H1 (cell line): ENCODE measurements around the gene OR51B5. TPM values are rescaled to one million over a fixed set of nuclear protein-coding genes. Genes with fewer than 3 reads are reported as not detected.

Experiments
- CTCF ChIA-PET: fragments of 300-600 bp; sonication (Branson Sonifier 250); formaldehyde crosslinking; loops from one replicate; lab custom pipeline; 2021; ENCODE audit not compliant: partially characterized antibody; lab: Charles Lee
- POLR2A ChIA-PET: fragments of 300-600 bp; sonication (Branson Sonifier 250); formaldehyde crosslinking; loops from one replicate; lab custom pipeline; 2021; ENCODE audit warnings: inconsistent platforms; ENCODE audit not compliant: partially characterized antibody; lab: Charles Lee
- DNase-seq, 2 experiments: peaks; one replicate each; pipeline versions ENCODE4 v3.0.0 to v3.0.0-alpha.2; 2010 to 2022; ENCODE audit warnings: low spot score in 2 of 2, low read depth in 1 of 2, mixed read lengths in 1 of 2
- FAIRE-seq: peaks from 2 replicates; lab custom pipeline; 2011; peaks lifted over from hg19 to GRCh38; lab: Jason Lieb, UNC
- H2AFZ ChIP-seq: 2 replicates; pipeline ENCODE4 v1.8.1; 2012; ENCODE audit warnings: low read length, inconsistent platforms
- H2AK5ac ChIP-seq: 2 replicates; pipeline ENCODE4 v1.6.1; 2013; ENCODE audit warnings: low read depth, low read length
- H2BK120ac ChIP-seq: replicated peaks from 2 replicates; pipeline ENCODE3; 2013; ENCODE audit warnings: low read depth, low read length, inconsistent platforms
- H2BK12ac ChIP-seq: 2 replicates; pipeline ENCODE4 v1.6.1; 2013; ENCODE audit warnings: low read depth, low read length
- H2BK15ac ChIP-seq: 2 replicates; pipeline ENCODE4 v1.6.1; 2013; ENCODE audit warnings: low read length
- H2BK20ac ChIP-seq: 2 replicates; pipeline ENCODE4 v1.6.1; 2013; ENCODE audit warnings: low read length
- H2BK5ac ChIP-seq: 2 replicates; pipeline ENCODE4 v1.6.1; 2013; ENCODE audit warnings: low read depth, low read length
- H3K14ac ChIP-seq: 2 replicates; pipeline ENCODE4 v1.6.1; 2013; ENCODE audit warnings: inconsistent platforms; ENCODE audit not compliant: insufficient read length
- H3K18ac ChIP-seq: 2 replicates; pipeline ENCODE4 v1.6.1; 2013; ENCODE audit warnings: low read length; ENCODE audit errors: extremely low read depth
- H3K23ac ChIP-seq: 2 replicates; pipeline ENCODE4 v1.6.1; 2013; ENCODE audit warnings: inconsistent platforms; ENCODE audit not compliant: insufficient read length
- H3K23me2 ChIP-seq: 2 replicates; pipeline ENCODE4 v1.6.1; 2013; ENCODE audit warnings: low read depth, low read length
- H3K27ac ChIP-seq: 2 replicates; pipeline ENCODE4 v1.6.1; 2011; ENCODE audit warnings: low read depth, low read length, inconsistent platforms
- H3K27me3 ChIP-seq, 4 experiments: replicated peaks in 1 of 4; 1 replicate in 1 of 4; 2 replicates in 3 of 4; pipeline versions ENCODE4 v1.6.1 to v1.8.1; 2011 to 2013; ENCODE audit warnings: low read length in 3 of 4, mild to moderate bottlenecking in 3 of 4, inconsistent platforms in 2 of 4, mixed read lengths in 2 of 4, moderate library complexity in 1 of 4; ENCODE audit not compliant: control insufficient read depth in 3 of 4, insufficient read depth in 3 of 4; ENCODE audit errors: extremely low read depth in 1 of 4
- H3K36me3 ChIP-seq, 4 experiments: 2 replicates each; pipeline versions ENCODE4 v1.6.1 to v1.8.1; 2011 to 2013; ENCODE audit warnings: mild to moderate bottlenecking in 4 of 4, low read length in 3 of 4, moderate library complexity in 2 of 4, control low read depth in 1 of 4, inconsistent platforms in 1 of 4; ENCODE audit not compliant: insufficient read depth in 4 of 4, control insufficient read depth in 2 of 4
- H3K4ac ChIP-seq: replicated peaks from 2 replicates; pipeline ENCODE3; 2013; ENCODE audit warnings: low read length, low read depth, mixed read lengths, inconsistent platforms; ENCODE audit not compliant: insufficient read length
- H3K4me1 ChIP-seq, 4 experiments: replicated peaks in 1 of 4; 1 replicate in 1 of 4; 2 replicates in 3 of 4; pipeline versions ENCODE4 v1.6.1 to v1.8.1; 2011 to 2013; ENCODE audit warnings: low read length in 3 of 4, inconsistent platforms in 2 of 4, mixed read lengths in 1 of 4; ENCODE audit not compliant: insufficient read depth in 4 of 4, control insufficient read depth in 3 of 4
- H3K4me2 ChIP-seq, 2 experiments: 2 replicates each; pipeline versions ENCODE4 v1.6.1 to v1.8.1; 2011 to 2013; ENCODE audit warnings: low read depth in 2 of 2, low read length in 2 of 2, control low read depth in 1 of 2, inconsistent platforms in 1 of 2, mild to moderate bottlenecking in 1 of 2; ENCODE audit not compliant: insufficient read depth in 1 of 2
- H3K4me3 ChIP-seq, 4 experiments: fragments of 200-600, 300-600 bp in 1 of 4; sonication (generic), shearing (Covaris generic), sonication (Bioruptor Twin) in 1 of 4; 2 replicates each; pipeline versions ENCODE4 v1.5.1 to v1.8.1; 2011 to 2016; ENCODE audit warnings: low read length in 4 of 4, low read depth in 3 of 4, control low read depth in 2 of 4, inconsistent platforms in 2 of 4, mild to moderate bottlenecking in 2 of 4, mixed read lengths in 1 of 4, moderate library complexity in 1 of 4; ENCODE audit not compliant: insufficient read depth in 2 of 4; ENCODE audit errors: extremely low read depth in 1 of 4
- H3K56ac ChIP-seq: replicated peaks from 2 replicates; pipeline ENCODE3; 2013; ENCODE audit warnings: low read depth, mild to moderate bottlenecking, mixed read lengths, low read length, inconsistent platforms; ENCODE audit not compliant: insufficient read length
- H3K79me1 ChIP-seq: 2 replicates; pipeline ENCODE4 v1.6.1; 2013; ENCODE audit warnings: low read depth, low read length, control low read depth
- H3K79me2 ChIP-seq, 2 experiments: 2 replicates each; pipeline versions ENCODE4 v1.6.1 to v1.8.1; 2012 to 2013; ENCODE audit warnings: low read length in 2 of 2, mild to moderate bottlenecking in 2 of 2, inconsistent platforms in 1 of 2; ENCODE audit not compliant: insufficient read depth in 2 of 2, control insufficient read depth in 1 of 2
- H3K9ac ChIP-seq, 4 experiments: replicated peaks in 1 of 4; 1 replicate in 1 of 4; 2 replicates in 3 of 4; pipeline versions ENCODE4 v1.6.1 to v1.8.1; 2011 to 2013; ENCODE audit warnings: low read depth in 3 of 4, low read length in 3 of 4, control low read depth in 2 of 4, mild to moderate bottlenecking in 2 of 4, moderate library complexity in 2 of 4, inconsistent platforms in 1 of 4; ENCODE audit errors: extremely low read depth in 1 of 4
- H3K9me3 ChIP-seq, 2 experiments: 2 replicates each; pipeline versions ENCODE4 v1.6.1 to v1.8.1; 2012 to 2013; ENCODE audit warnings: mild to moderate bottlenecking in 2 of 2, moderate library complexity in 2 of 2, control low read depth in 1 of 2, inconsistent platforms in 1 of 2, low read depth in 1 of 2, low read length in 1 of 2, mixed read lengths in 1 of 2; ENCODE audit not compliant: insufficient read depth in 2 of 2
- H4K20me1 ChIP-seq, 2 experiments: replicated peaks in 1 of 2; 2 replicates each; pipeline versions ENCODE3 to v1.8.1; 2011 to 2013; ENCODE audit warnings: inconsistent platforms in 2 of 2, low read length in 2 of 2, mild to moderate bottlenecking in 1 of 2; ENCODE audit not compliant: insufficient read depth in 2 of 2, control insufficient read depth in 1 of 2
- H4K5ac ChIP-seq: 2 replicates; pipeline ENCODE4 v1.6.1; 2013; ENCODE audit warnings: low read length, low read depth, mixed read lengths, inconsistent platforms; ENCODE audit not compliant: insufficient read length
- H4K8ac ChIP-seq: 2 replicates; pipeline ENCODE4 v1.8.0; 2013; ENCODE audit warnings: mild to moderate bottlenecking, moderate library complexity, low read length, inconsistent platforms; ENCODE audit not compliant: insufficient read depth; ENCODE audit errors: extremely low read depth
- H4K91ac ChIP-seq: replicated peaks from 2 replicates; pipeline ENCODE3; 2013; ENCODE audit warnings: low read length, mixed read lengths, inconsistent platforms; ENCODE audit not compliant: insufficient read length
- ASH2L ChIP-seq: fragments of 200-600, 300-600 bp; sonication (generic); IDR thresholded peaks from one replicate; pipeline ENCODE4 v1.7.1; 2017; ENCODE audit warnings: low read length
- ATF2 ChIP-seq: IDR thresholded peaks from 2 replicates; pipeline ENCODE4 v1.6.1; 2012; ENCODE audit warnings: low read length, inconsistent platforms
- CEBPB ChIP-seq: IDR thresholded peaks from 2 replicates; pipeline ENCODE4 v1.6.1; 2012; ENCODE audit warnings: low read depth, low read length
- CHD1 ChIP-seq: IDR thresholded peaks from 2 replicates; pipeline ENCODE4 v1.6.1; 2012; ENCODE audit warnings: low read depth, low read length, improper control_type of control experiment
- CHD2 ChIP-seq: IDR thresholded peaks from 2 replicates; pipeline ENCODE4 v1.6.1; 2012; ENCODE audit warnings: low read length, improper control_type of control experiment
- CTBP2 ChIP-seq: IDR thresholded peaks from 2 replicates; pipeline ENCODE4 v1.7.0; 2011; ENCODE audit warnings: borderline replicate concordance, mild to moderate bottlenecking, moderate library complexity, mixed read lengths, low read length; ENCODE audit not compliant: insufficient read depth, insufficient read length
- HDAC2 ChIP-seq, 2 experiments: fragments of 300-600 bp in 1 of 2; sonication (generic) in 1 of 2; IDR thresholded peaks; 2 replicates each; pipeline ENCODE4 v1.6.1; 2011 to 2012; ENCODE audit warnings: low read depth in 2 of 2, low read length in 2 of 2, mild to moderate bottlenecking in 2 of 2, moderate library complexity in 2 of 2, borderline replicate concordance in 1 of 2, inconsistent platforms in 1 of 2
- JUND ChIP-seq: IDR thresholded peaks from 2 replicates; pipeline ENCODE4 v1.6.1; 2011; ENCODE audit warnings: mild to moderate bottlenecking, improper control_type of control experiment, low read length
- KDM4A ChIP-seq: IDR thresholded peaks from one replicate; pipeline ENCODE4 v1.7.1; 2012; ENCODE audit warnings: low read depth, mild to moderate bottlenecking, moderate library complexity, low read length, inconsistent platforms; ENCODE audit not compliant: severe bottlenecking
- RFX5 ChIP-seq: IDR thresholded peaks from 2 replicates; pipeline ENCODE4 v1.6.1; 2011; ENCODE audit warnings: low read depth, low read length, improper control_type of control experiment, borderline replicate concordance
- SIN3A ChIP-seq, 2 experiments: IDR thresholded peaks in 1 of 2; conservative IDR thresholded peaks in 1 of 2; 2 replicates each; pipeline ENCODE4 v1.6.1; 2011 to 2012; ENCODE audit warnings: low read length in 2 of 2, improper control_type of control experiment in 1 of 2, low read depth in 1 of 2, mild to moderate bottlenecking in 1 of 2
- SIRT6 ChIP-seq: IDR thresholded peaks from one replicate; pipeline ENCODE4 v1.7.1; 2012; ENCODE audit warnings: low read length, inconsistent platforms
- YY1 ChIP-seq: IDR thresholded peaks from 2 replicates; pipeline ENCODE4 v1.6.1; 2011; ENCODE audit warnings: low read depth, mild to moderate bottlenecking, low read length
- WGBS, 2 experiments: shearing (Covaris generic) in 1 of 2; methylation state at CpG; one replicate each; pipeline versions ENCODE4 v1.1.6 to v1.1.7; 2013 to 2015; ENCODE audit warnings: low lambda C conversion rate in 2 of 2, mixed read lengths in 2 of 2, inconsistent platforms in 1 of 2, low coverage in 1 of 2, missing lambda C conversion rate in 1 of 2; ENCODE audit not compliant: insufficient replicate concordance in 2 of 2, insufficient coverage in 1 of 2, insufficient read length in 1 of 2; ENCODE audit errors: extremely low coverage in 1 of 2, missing lambda C conversion rate in 1 of 2; 5-methylcytosine and 5-hydroxymethylcytosine counted together
- polyA plus RNA-seq, 7 experiments: library from polyadenylated mRNA; depleted of rRNA in 3 of 7; stranded (reverse) in 5 of 7; unstranded in 2 of 7; fragments of >200 nt in 5 of 7; fragments of 200-250 nt in 2 of 7; gene quantifications; 1 replicate in 5 of 7; 2 replicates in 1 of 7; 4 replicates in 1 of 7; pipeline versions ENCODE4 v1.2.1 to v1.2.3, GENCODE V29; 2011 to 2013; ENCODE audit warnings: missing spikeins in 2 of 7, mixed read lengths in 2 of 7
- total RNA-seq: library from RNA; stranded (reverse); fragmentation: NEBNext Ultra II Directional; extraction: Animal tissue kit (Norgen Biotek cat#: 25700); gene quantifications from 2 replicates; pipeline ENCODE4 v1.2.1, GENCODE V29; 2021

Gene OR51B5
- total and polyA plus RNA-seq, 2 of the 8 experiments (the other 6 are each of a cell fraction or from before 2014, with no cell fraction given), result not detected

- no peak within 1 kb of the TSS for H3K23ac ChIP-seq
- H3K79me2 ChIP-seq, result no peaks in the 10 kb centered on the region
- no peak within 1 kb of the TSS for H2BK20ac ChIP-seq
- ChIA-PET POLR2A (no interaction called here), CTCF (no interaction called here)
- no peak within 1 kb of the TSS for H3K4ac ChIP-seq
- no peak within 1 kb of the TSS for H2AFZ ChIP-seq
- H3K27ac ChIP-seq, result no peak within 1 kb of the TSS
- no peaks in the 10 kb centered on the region for H3K27me3 ChIP-seq
- DNase-seq, result no peak
- no peak within 1 kb of the TSS for H4K8ac ChIP-seq
- H4K20me1 ChIP-seq, result no peaks in the 10 kb centered on the region
- FAIRE-seq, result no peak
- H2BK15ac ChIP-seq, result no peak within 1 kb of the TSS
- no peak within 1 kb of the TSS for H2BK120ac ChIP-seq
- no peak within 1 kb of the TSS for H3K9ac ChIP-seq
- H3K14ac ChIP-seq, result no peak within 1 kb of the TSS
- no peak within 1 kb of the TSS for H3K18ac ChIP-seq
- no peaks in the 10 kb centered on the region for H3K23me2 ChIP-seq
- no peaks in the 10 kb centered on the region for H3K9me3 ChIP-seq
- no peak within 1 kb of the TSS for H2AK5ac ChIP-seq
- 75% methylated on average over 3 of the region's 3 CpGs; no CpG with 5 or more reads in 1 of the 2 experiments for WGBS, 2 experiments
- H4K91ac ChIP-seq, result no peak within 1 kb of the TSS
- no peaks in the 10 kb centered on the region for H3K79me1 ChIP-seq
- H3K36me3 ChIP-seq, result no peaks in the 10 kb centered on the region
- no peak within 1 kb of the TSS for H4K5ac ChIP-seq
- no peak within 1 kb of the TSS for H2BK5ac ChIP-seq
- H2BK12ac ChIP-seq, result no peak within 1 kb of the TSS
- H3K4me1 ChIP-seq, result no peaks in the 10 kb centered on the region
- H3K56ac ChIP-seq, result no peak within 1 kb of the TSS
- H3K4me2 ChIP-seq, result no peak within 1 kb of the TSS
- no peak within 1 kb of the TSS for H3K4me3 ChIP-seq
- TF ChIP-seq CTBP2 (no peak), SIN3A (conservative IDR thresholded peaks at IDR 0.05 in 1 of 2, IDR thresholded peaks at IDR 0.05 in 1 of 2; ENCODE audit: low read depth in 1 of 2, low read length in 2 of 2) (no peak), JUND (no peak), ATF2 (no peak), CHD1 (no peak), YY1 (no peak), RFX5 (no peak), SIRT6 (no peak), CEBPB (no peak), KDM4A (no peak), HDAC2 (IDR thresholded peaks at IDR 0.05; ENCODE audit: borderline replicate concordance in 1 of 2, low read depth in 2 of 2, low read length in 2 of 2) (no peak), CHD2 (no peak), ASH2L (no peak)
These were observed 19.1 kb downstream of the OR51B5 start, which contains the start of gene OR51B2 for GRCh38 chr11:5324197-5324596. OR51B2 (minus strand) TSS chr11:5324297; CDS start chr11:5324297, 0 bp downstream.
